Measurements from ENCODE around the gene SOCS2.

GRCh38 chr12:93601591-93601990 is 29.1 kb downstream of the SOCS2 start:
- no peak for TF ChIP-seq JUND (CRISPR knock-in tag; IDR thresholded peaks at IDR 0.05)
- TF ChIP-seq MAX (IDR thresholded peaks at IDR 0.05): no peak
- no peak for TF ChIP-seq ZNF232 (CRISPR knock-in tag; IDR thresholded peaks at IDR 0.05; ENCODE audit: borderline replicate concordance)
- TF ChIP-seq ZNF253 (CRISPR knock-in tag; IDR thresholded peaks at IDR 0.05; ENCODE audit: borderline replicate concordance): no peak
- TF ChIP-seq SIN3A (IDR thresholded peaks at IDR 0.05; ENCODE audit: borderline replicate concordance, low read depth, low read length): no peak
- no peak for TF ChIP-seq ZNF350 (CRISPR knock-in tag; IDR thresholded peaks at IDR 0.05; ENCODE audit: borderline replicate concordance, low read depth)
